ENCODE data around the gene SIPA1L3. TPM values are rescaled to one million over a fixed set of nuclear protein-coding genes. Genes with fewer than 3 reads are reported as not detected.
A peak's percentile ranks its signal among the peaks of the same experiment; 100 is the strongest.

The SIPA1L3 gene
- total RNA-seq, 1 donor from 2014 or later, result 3.4 TPM

- Histone ChIP-seq H3K27me3 (ENCODE audit: control insufficient read depth, insufficient read depth, low read length) (no peaks in the 10 kb centered on the region), H3K36me3 (ENCODE audit: control insufficient read depth, insufficient read depth, low read length) (no peaks in the 10 kb centered on the region), H3K4me3 (ENCODE audit: low read depth, low read length) (no peak overlapping the region)
- no peak for FAIRE-seq
- peak; percentile 70 for DNase-seq (ENCODE audit: low read depth)
- TF ChIP-seq CTCF (IDR thresholded peaks at IDR 0.05; ENCODE audit: insufficient read depth, low read length, severe bottlenecking), result no peak
These were observed 62.7 kb downstream of the SIPA1L3 start for GRCh38 chr19:37969695-37970094.

GRCh38 chr19:37970699-37971098 is 63.7 kb downstream of the SIPA1L3 start:
- TF ChIP-seq CTCF (IDR thresholded peaks at IDR 0.05; ENCODE audit: insufficient read depth, low read length, severe bottlenecking), result no peak
- DNase-seq (ENCODE audit: low read depth) (no peak), FAIRE-seq (no peak)
- H3K36me3 ChIP-seq (ENCODE audit: control insufficient read depth, insufficient read depth, low read length), result no peaks in the 10 kb centered on the region
- no peak overlapping the region for H3K4me3 ChIP-seq (ENCODE audit: low read depth, low read length)
- no peaks in the 10 kb centered on the region for H3K27me3 ChIP-seq (ENCODE audit: control insufficient read depth, insufficient read depth, low read length)

GRCh38 chr19:37972803-37973202 is 65.8 kb downstream of the SIPA1L3 start:
- FAIRE-seq, result no peak
- Histone ChIP-seq H3K36me3 (ENCODE audit: control insufficient read depth, insufficient read depth, low read length) (no peaks in the 10 kb centered on the region), H3K4me3 (ENCODE audit: low read depth, low read length) (no peak overlapping the region), H3K27me3 (ENCODE audit: control insufficient read depth, insufficient read depth, low read length) (no peaks in the 10 kb centered on the region)
- no peak for DNase-seq (ENCODE audit: low read depth)
- no peak for TF ChIP-seq CTCF (IDR thresholded peaks at IDR 0.05; ENCODE audit: insufficient read depth, low read length, severe bottlenecking)

GRCh38 chr19:37973666-37974065 is 66.7 kb downstream of the SIPA1L3 start:
- FAIRE-seq, result peak; percentile 58
- DNase-seq (ENCODE audit: low read depth), result no peak
- TF ChIP-seq CTCF (IDR thresholded peaks at IDR 0.05; ENCODE audit: insufficient read depth, low read length, severe bottlenecking), result no peak
- Histone ChIP-seq H3K4me3 (ENCODE audit: low read depth, low read length) (no peak overlapping the region), H3K27me3 (ENCODE audit: control insufficient read depth, insufficient read depth, low read length) (no peaks in the 10 kb centered on the region), H3K36me3 (ENCODE audit: control insufficient read depth, insufficient read depth, low read length) (no peaks in the 10 kb centered on the region)

GRCh38 chr19:37975071-37975470 is 68.1 kb downstream of the SIPA1L3 start:
- no peak for TF ChIP-seq CTCF (IDR thresholded peaks at IDR 0.05; ENCODE audit: insufficient read depth, low read length, severe bottlenecking)
- no peak overlapping the region for H3K4me3 ChIP-seq (ENCODE audit: low read depth, low read length)
- FAIRE-seq, result no peak

More at GRCh38 chr19:37975071-37975470, 68.1 kb downstream of the SIPA1L3 start:
- Histone ChIP-seq H3K27me3 (ENCODE audit: control insufficient read depth, insufficient read depth, low read length) (no peaks in the 10 kb centered on the region), H3K36me3 (ENCODE audit: control insufficient read depth, insufficient read depth, low read length) (no peaks in the 10 kb centered on the region)
- DNase-seq (ENCODE audit: low read depth), result no peak
